CD4-positive, alpha-beta T cell (primary cell): Measurements from ENCODE around the gene HDAC9. TPM values are rescaled to one million over a fixed set of nuclear protein-coding genes. Genes with fewer than 3 reads are reported as not detected.

Source experiments
- ATAC-seq: fragments of 200-7000 bp; cut with Tn5 transposase; one replicate; pipeline ENCODE4 v1.10.0; 2022; ENCODE audit warnings: mild to moderate bottlenecking; ENCODE audit not compliant: poor library complexity
- CTCF ChIA-PET: fragments of 350-600 bp; sonication (Branson Sonifier 250); formaldehyde crosslinking; loops from one replicate; lab custom pipeline; 2021; ENCODE audit warnings: antibody characterized with exemption, inconsistent platforms; lab: Charles Lee
- POLR2A ChIA-PET: fragments of 350-600 bp; sonication (Branson Sonifier 250); formaldehyde crosslinking; loops from one replicate; lab custom pipeline; 2021; ENCODE audit warnings: antibody characterized with exemption, inconsistent platforms; lab: Charles Lee
- DNase-seq, 14 experiments: peaks; one replicate each; pipeline ENCODE4 v3.0.0-alpha.2; 2013 to 2020; ENCODE audit warnings: mixed read lengths in 2 of 14
- H3K27ac ChIP-seq, 2 donors: one replicate each; pipeline versions ENCODE4 v1.5.1 to v1.7.0; 2013; ENCODE audit warnings: low read length in 2 of 2, low read depth in 1 of 2, mild to moderate bottlenecking in 1 of 2
- H3K27me3 ChIP-seq, 2 experiments: 1 replicate in 1 of 2; 2 replicates in 1 of 2; pipeline versions ENCODE4 v1.6.1 to v1.7.0; 2013; ENCODE audit warnings: low read length in 2 of 2, control low read depth in 1 of 2, mild to moderate bottlenecking in 1 of 2, moderate library complexity in 1 of 2; ENCODE audit not compliant: insufficient read depth in 2 of 2, control insufficient read depth in 1 of 2
- H3K36me3 ChIP-seq: one replicate; pipeline ENCODE4 v1.6.1; 2013; ENCODE audit warnings: low read length, control low read depth; ENCODE audit not compliant: insufficient read depth
- H3K4me1 ChIP-seq: one replicate; pipeline ENCODE4 v1.6.1; 2013; ENCODE audit warnings: low read length, control low read depth; ENCODE audit not compliant: insufficient read depth
- H3K4me3 ChIP-seq: one replicate; pipeline ENCODE4 v1.5.1; 2013; ENCODE audit warnings: mild to moderate bottlenecking, low read length, moderate library complexity
- H3K9me3 ChIP-seq, 2 experiments: 1 replicate in 1 of 2; 2 replicates in 1 of 2; pipeline versions ENCODE4 v1.6.1 to v1.7.0; 2013; ENCODE audit warnings: low read length in 2 of 2, mild to moderate bottlenecking in 2 of 2, control low read depth in 1 of 2, moderate library complexity in 1 of 2; ENCODE audit not compliant: control insufficient read depth in 1 of 2, insufficient read depth in 1 of 2
- H3K27ac Mint-ChIP-seq: one replicate; pipeline ENCODE4 v1.8.0; 2020; ENCODE audit warnings: mixed read lengths
- H3K27me3 Mint-ChIP-seq: one replicate; pipeline ENCODE4 v1.8.0; 2021; ENCODE audit warnings: mixed read lengths
- H3K36me3 Mint-ChIP-seq: one replicate; pipeline ENCODE4 v1.8.0; 2021; ENCODE audit warnings: low read depth, mixed read lengths
- H3K4me1 Mint-ChIP-seq: one replicate; pipeline ENCODE4 v1.8.0; 2021; ENCODE audit warnings: low read depth, mixed read lengths
- H3K4me3 Mint-ChIP-seq: one replicate; pipeline ENCODE4 v1.8.0; 2020; ENCODE audit warnings: mild to moderate bottlenecking, mixed read lengths
- H3K9me3 Mint-ChIP-seq: one replicate; pipeline ENCODE4 v1.8.0; 2020; ENCODE audit warnings: mixed read lengths
- CTCF ChIP-seq: fragments of 200-600 bp; IDR thresholded peaks from one replicate; pipeline ENCODE4 v1.8.0; 2022; ENCODE audit warnings: antibody characterized with exemption, mild to moderate bottlenecking
- intact Hi-C, 2 experiments: fragments of 100-400 bp; cut with DNase I in 1 of 2; cut with micrococcal nuclease in 1 of 2; formaldehyde crosslinking; loops; one replicate each; pipeline versions ENCODE4 v1.15.1 to v1.9.0; 2023 to 2025; cut with DNase I, micrococcal nuclease
- total RNA-seq, 174 experiments: library from RNA in 2 of 174; stranded (reverse) in 2 of 174; gene quantifications; one replicate each; pipeline ENCODE4 v1.2.3 and lab custom pipeline; 2021 to 2026

HDAC9 gene
- total RNA-seq, 2 experiments from 2014 or later, result 0.73 to 1.2 TPM

GRCh38 chr7:18499407-18500177, 4.0 kb downstream of the HDAC9 start:
- no peaks in the 10 kb centered on the region for H3K36me3 ChIP-seq
- no peak for ATAC-seq
- H3K27me3 ChIP-seq, result no peaks in the 10 kb centered on the region
- intact Hi-C loops, result no loop called here
- no peak overlapping the region for H3K27ac ChIP-seq
- POLR2A ChIA-PET, result no interaction called here
- Mint-ChIP-seq H3K4me3 (no peak overlapping the region), H3K36me3 (no peaks in the 10 kb centered on the region), H3K4me1 (peaks cover 6% of the 10 kb centered on the region), H3K27me3 (peaks cover 7% of the 10 kb centered on the region), H3K9me3 (no peaks in the 10 kb centered on the region), H3K27ac (no peak overlapping the region)
- DNase-seq, result no peak
- no peak overlapping the region for H3K4me3 ChIP-seq
- H3K9me3 ChIP-seq, result no peaks in the 10 kb centered on the region
- no peak for TF ChIP-seq CTCF
- no peaks in the 10 kb centered on the region for H3K4me1 ChIP-seq
- CTCF ChIA-PET, result no interaction called here

- H3K27me3 ChIP-seq, result no peaks in the 10 kb centered on the region
- ChIA-PET CTCF (no interaction called here), POLR2A (no interaction called here)
- no peaks in the 10 kb centered on the region for H3K4me1 ChIP-seq
- DNase-seq, result peak in 1 of 14 experiments; percentile 5
- H3K9me3 ChIP-seq, result no peaks in the 10 kb centered on the region
- Mint-ChIP-seq H3K4me1 (no peaks in the 10 kb centered on the region), H3K4me3 (no peak overlapping the region), H3K9me3 (no peaks in the 10 kb centered on the region), H3K27ac (no peak overlapping the region), H3K36me3 (no peaks in the 10 kb centered on the region), H3K27me3 (no peaks in the 10 kb centered on the region)
- intact Hi-C loops, result no loop called here
- TF ChIP-seq CTCF, result no peak
- H3K36me3 ChIP-seq, result no peaks in the 10 kb centered on the region
- H3K27ac ChIP-seq, result no peak overlapping the region
- no peak for ATAC-seq
- H3K4me3 ChIP-seq, result no peak overlapping the region
Measured at GRCh38 chr7:18503126-18503866, 7.7 kb downstream of the HDAC9 start.

- H3K4me1 Mint-ChIP-seq, result no peaks in the 10 kb centered on the region
Measured at GRCh38 chr7:18504965-18505364, 9.4 kb downstream of the HDAC9 start.

More at GRCh38 chr7:18504965-18505364, 9.4 kb downstream of the HDAC9 start:
- no peaks in the 10 kb centered on the region for H3K27me3 ChIP-seq
- DNase-seq (no peak), ATAC-seq (no peak)
- intact Hi-C loops, result loop anchor here in 1 of 2 experiments (5.0 kb wide), 1 partner anchor 1707 kb away; no protein-coding TSS in a partner anchor
- no peaks in the 10 kb centered on the region for H3K36me3 ChIP-seq
- POLR2A ChIA-PET, result no interaction called here
- no peak overlapping the region for H3K27ac Mint-ChIP-seq
- no peak overlapping the region for H3K4me3 ChIP-seq
- H3K4me1 ChIP-seq, result no peaks in the 10 kb centered on the region
- no peak overlapping the region for H3K4me3 Mint-ChIP-seq
- no peaks in the 10 kb centered on the region for H3K9me3 Mint-ChIP-seq
- H3K9me3 ChIP-seq, result no peaks in the 10 kb centered on the region
- H3K27ac ChIP-seq, result no peak overlapping the region
- H3K27me3 Mint-ChIP-seq, result no peaks in the 10 kb centered on the region
- H3K36me3 Mint-ChIP-seq, result no peaks in the 10 kb centered on the region
- CTCF ChIA-PET, result no interaction called here
- no peak for TF ChIP-seq CTCF
